ENCODE data around the gene RAI14. TPM values are rescaled to one million over a fixed set of nuclear protein-coding genes. Genes with fewer than 3 reads are reported as not detected.

RAI14 gene
- total RNA-seq, 1 donor from 2014 or later, result 6.7 TPM

GRCh38 chr5:34857894-34858293, 201.8 kb downstream of the RAI14 start:
- intact Hi-C loops (cut with DNase I), result no loop called here
- DNase-seq (ENCODE audit: missing footprints), result no peak
- no peak for ATAC-seq

- intact Hi-C loops (cut with DNase I), result no loop called here
These were observed 202.7 kb downstream of the RAI14 start for GRCh38 chr5:34858790-34859189.

DNA sequence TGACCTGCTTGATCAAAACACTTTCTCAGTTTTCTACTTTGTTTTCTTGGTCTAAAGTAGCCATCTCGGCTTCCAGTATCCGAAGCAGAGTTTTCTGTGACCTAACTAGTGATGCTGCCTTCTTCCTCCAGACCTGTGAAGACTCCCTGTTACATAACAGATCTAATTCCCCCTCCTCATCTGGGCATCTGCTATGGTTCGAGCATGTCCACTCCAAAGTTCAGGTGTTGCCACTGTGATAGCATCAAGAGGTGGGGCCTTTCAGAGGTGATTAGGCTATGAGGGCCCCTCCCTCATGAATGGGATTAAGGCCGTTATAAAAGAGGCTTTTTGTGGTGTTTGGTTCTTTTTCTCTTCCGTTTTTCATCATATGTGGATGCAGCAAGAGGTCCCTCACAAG, 203.1 kb downstream of the RAI14 start:
- DNase-seq (ENCODE audit: missing footprints) (no peak), ATAC-seq (no peak)
- intact Hi-C loops (cut with DNase I), result no loop called here

More at GRCh38 chr5:34858790-34859189, 202.7 kb downstream of the RAI14 start:
- ATAC-seq (no peak), DNase-seq (ENCODE audit: missing footprints) (no peak)

GRCh38 chr5:34863946-34864345, 207.8 kb downstream of the RAI14 start:
- intact Hi-C loops (cut with DNase I), result no loop called here
- ATAC-seq, result no peak
- DNase-seq (ENCODE audit: missing footprints), result no peak

GRCh38 chr5:34865091-34865490, 209.0 kb downstream of the RAI14 start:
- DNase-seq (ENCODE audit: missing footprints), result no peak
- intact Hi-C loops (cut with DNase I), result no loop called here
- ATAC-seq, result no peak

- no peak for DNase-seq (ENCODE audit: missing footprints)
- intact Hi-C loops (cut with DNase I), result no loop called here
- ATAC-seq, result no peak
These were observed 210.9 kb downstream of the RAI14 start for GRCh38 chr5:34866989-34867471.

- DNase-seq (ENCODE audit: missing footprints) (no peak), ATAC-seq (no peak)
- intact Hi-C loops (cut with DNase I), result no loop called here
These were observed 211.5 kb downstream of the RAI14 start for GRCh38 chr5:34867660-34868059.

- no peak for ATAC-seq
- intact Hi-C loops (cut with DNase I), result no loop called here
- no peak for DNase-seq (ENCODE audit: missing footprints)
These were observed 212.7 kb downstream of the RAI14 start for GRCh38 chr5:34868791-34869190.

GRCh38 chr5:34869256-34869655, 213.1 kb downstream of the RAI14 start:
- DNase-seq (ENCODE audit: missing footprints), result no peak
- intact Hi-C loops (cut with DNase I), result no loop called here
- ATAC-seq, result no peak

DNA sequence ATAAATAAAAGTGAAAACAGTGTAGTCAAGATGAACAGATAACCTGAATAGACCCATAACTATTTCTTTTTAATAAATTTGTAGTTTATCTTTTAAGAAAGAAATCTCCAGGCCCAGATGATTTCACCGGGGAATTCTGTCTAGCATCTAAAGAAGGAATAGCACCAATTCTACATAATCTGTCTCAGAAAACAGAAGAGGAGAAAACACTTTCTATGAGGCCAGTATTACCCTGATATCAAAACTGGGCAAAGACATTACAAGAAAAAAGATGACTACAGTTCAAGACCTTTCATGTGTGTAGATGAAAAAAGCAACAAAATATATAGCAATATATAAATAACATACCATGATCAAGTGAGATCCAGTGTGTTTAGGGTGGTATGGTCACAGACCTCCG, 214.3 kb downstream of the RAI14 start:
- no peak for DNase-seq (ENCODE audit: missing footprints)
- intact Hi-C loops (cut with DNase I), result no loop called here
- ATAC-seq, result no peak

- intact Hi-C loops (cut with DNase I), result no loop called here
- DNase-seq (ENCODE audit: missing footprints) (no peak), ATAC-seq (no peak)
These were observed 220.1 kb downstream of the RAI14 start for GRCh38 chr5:34876275-34876674.

- ATAC-seq (no peak), DNase-seq (ENCODE audit: missing footprints) (no peak)
- intact Hi-C loops (cut with DNase I), result no loop called here
These were observed 225.1 kb downstream of the RAI14 start for GRCh38 chr5:34881246-34881645.

Other genes with a start within 250 kb of the RAI14 start
- not detected for gene TTC23L, start 182.8 kb downstream of the RAI14 start, total RNA-seq